IMR-90 (cell line): ENCODE results near the gene OR4E2. TPM values are rescaled to one million over a fixed set of nuclear protein-coding genes. Genes with fewer than 3 reads are reported as not detected.

Experiments used
- ATAC-seq: fragments of 200-7000 bp; cut with Tn5 transposase; 2 replicates; pipeline ENCODE4 v1.9.1; 2020; ENCODE audit warnings: low read depth, mild to moderate bottlenecking, moderate library complexity
- BruUV-seq: library from RNA; stranded (reverse); fragments of 400-500 nt; replicated peaks from 2 replicates; lab custom pipeline; 2021; lab: Mats Ljungman, UMichigan
- CTCF ChIA-PET: fragments of 300-600 bp; formaldehyde crosslinking; extraction: SDS; loops from one replicate; lab custom pipeline; 2021; ENCODE audit warnings: antibody characterized with exemption; lab: Yijun Ruan, JAX
- POLR2A ChIA-PET: fragments of 300-600 bp; sonication (Branson Sonifier 250); formaldehyde crosslinking; loops from one replicate; lab custom pipeline; 2022; ENCODE audit warnings: antibody characterized with exemption; ENCODE audit not compliant: unreplicated experiment; lab: Charles Lee
- DNase-seq: peaks from one replicate; pipeline ENCODE4 v3.0.0; 2013
- H2AFZ ChIP-seq: replicated peaks from 2 replicates; pipeline ENCODE3; 2013; ENCODE audit warnings: low read length, mild to moderate bottlenecking; ENCODE audit not compliant: poor library complexity
- H2AK5ac ChIP-seq: 2 replicates; pipeline ENCODE4 v1.6.1; 2013; ENCODE audit warnings: low read depth, low read length, inconsistent platforms
- H2AK9ac ChIP-seq: replicated peaks from 2 replicates; pipeline ENCODE3; 2013; ENCODE audit warnings: mild to moderate bottlenecking, low read depth, low read length, moderate library complexity; ENCODE audit not compliant: poor library complexity
- H2BK120ac ChIP-seq: 2 replicates; pipeline ENCODE4 v1.6.1; 2013; ENCODE audit warnings: low read depth, low read length, inconsistent platforms
- H2BK15ac ChIP-seq: 3 replicates; pipeline ENCODE4 v1.6.1; 2013; ENCODE audit warnings: low read depth, low read length, inconsistent platforms
- H2BK20ac ChIP-seq: 2 replicates; pipeline ENCODE4 v1.6.1; 2013; ENCODE audit warnings: low read depth, mild to moderate bottlenecking, inconsistent platforms, low read length, moderate library complexity
- H2BK5ac ChIP-seq: 2 replicates; pipeline ENCODE4 v1.6.1; 2013; ENCODE audit warnings: mild to moderate bottlenecking, low read depth, low read length, inconsistent platforms; ENCODE audit not compliant: poor library complexity, severe bottlenecking
- H3K14ac ChIP-seq: replicated peaks from 2 replicates; pipeline ENCODE4 v1.6.1; 2013; ENCODE audit warnings: low read depth, low read length, inconsistent platforms
- H3K18ac ChIP-seq: 2 replicates; pipeline ENCODE4 v1.6.1; 2013; ENCODE audit warnings: low read depth, low read length, control low read depth
- H3K23ac ChIP-seq: 2 replicates; pipeline ENCODE4 v1.6.1; 2013; ENCODE audit warnings: low read depth, low read length, inconsistent platforms
- H3K27ac ChIP-seq: 2 replicates; pipeline ENCODE4 v1.5.1; 2013; ENCODE audit warnings: mild to moderate bottlenecking, control low read depth, low read length; ENCODE audit not compliant: insufficient read depth
- H3K27me3 ChIP-seq: 2 replicates; pipeline ENCODE4 v1.6.1; 2013; ENCODE audit warnings: low read length; ENCODE audit not compliant: control insufficient read depth, insufficient read depth
- H3K36me3 ChIP-seq: 2 replicates; pipeline ENCODE4 v1.6.1; 2013; ENCODE audit warnings: low read length, mixed read lengths; ENCODE audit not compliant: control insufficient read depth, insufficient read depth
- H3K4ac ChIP-seq: 2 replicates; pipeline ENCODE4 v1.6.1; 2013; ENCODE audit warnings: low read depth, low read length, inconsistent platforms
- H3K4me1 ChIP-seq: 2 replicates; pipeline ENCODE4 v1.6.1; 2013; ENCODE audit warnings: low read length, mixed read lengths; ENCODE audit not compliant: control insufficient read depth, insufficient read depth
- H3K4me2 ChIP-seq: 2 replicates; pipeline ENCODE4 v1.6.1; 2013; ENCODE audit warnings: low read depth, mild to moderate bottlenecking, control low read depth, low read length, moderate library complexity
- H3K4me3 ChIP-seq: 2 replicates; pipeline ENCODE4 v1.5.1; 2013; ENCODE audit warnings: low read depth, mild to moderate bottlenecking, control low read depth, low read length, moderate library complexity; ENCODE audit not compliant: insufficient read depth
- H3K56ac ChIP-seq: 2 replicates; pipeline ENCODE4 v1.6.1; 2013; ENCODE audit warnings: low read length, inconsistent platforms; ENCODE audit not compliant: insufficient read depth; ENCODE audit errors: extremely low read depth
- H3K79me1 ChIP-seq, 2 experiments: 2 replicates each; pipeline ENCODE4 v1.6.1; 2013; ENCODE audit warnings: low read length in 2 of 2, inconsistent platforms in 1 of 2, low read depth in 1 of 2
- H3K9ac ChIP-seq: 2 replicates; pipeline ENCODE4 v1.6.1; 2013; ENCODE audit warnings: low read depth, low read length, control low read depth
- H3K9me1 ChIP-seq: 2 replicates; pipeline ENCODE4 v1.6.1; 2013; ENCODE audit warnings: low read length, inconsistent platforms; ENCODE audit not compliant: insufficient read depth
- H3K9me3 ChIP-seq: 2 replicates; pipeline ENCODE4 v1.6.1; 2013; ENCODE audit warnings: low read length; ENCODE audit not compliant: control insufficient read depth, insufficient read depth
- H4K20me1 ChIP-seq: 2 replicates; pipeline ENCODE4 v1.6.1; 2013; ENCODE audit warnings: low read length, inconsistent platforms; ENCODE audit not compliant: insufficient read depth
- H4K5ac ChIP-seq: 2 replicates; pipeline ENCODE4 v1.6.1; 2013; ENCODE audit warnings: mild to moderate bottlenecking, low read depth, low read length, control low read depth
- H4K8ac ChIP-seq, 2 experiments: 2 replicates each; pipeline ENCODE4 v1.6.1; 2013; ENCODE audit warnings: low read depth in 2 of 2, low read length in 2 of 2, control low read depth in 1 of 2, inconsistent platforms in 1 of 2
- H4K91ac ChIP-seq: 2 replicates; pipeline ENCODE4 v1.6.1; 2013; ENCODE audit warnings: low read depth, low read length, inconsistent platforms; ENCODE audit not compliant: insufficient read depth
- BHLHE40 ChIP-seq: fragments of 150-350 bp; IDR thresholded peaks from 2 replicates; pipeline ENCODE4 v1.6.1; 2016; ENCODE audit warnings: mild to moderate bottlenecking, low read depth, low read length
- ELK1 ChIP-seq: fragments of 150-350 bp; IDR thresholded peaks from 2 replicates; pipeline ENCODE4 v1.6.1; 2016; ENCODE audit warnings: low read depth, mild to moderate bottlenecking, low read length, moderate library complexity, borderline replicate concordance
- RCOR1 ChIP-seq: IDR thresholded peaks from 2 replicates; pipeline ENCODE4 v1.6.1; 2012; ENCODE audit warnings: mild to moderate bottlenecking, low read length, improper control_type of control experiment; ENCODE audit not compliant: insufficient replicate concordance
- WGBS, 2 experiments: methylation state at CpG; one replicate each; pipeline versions ENCODE4 v1.1.5 to v1.1.7; 2013; ENCODE audit warnings: missing lambda C conversion rate in 2 of 2; ENCODE audit not compliant: insufficient read length in 1 of 2; ENCODE audit errors: extremely low coverage in 2 of 2; 5-methylcytosine and 5-hydroxymethylcytosine counted together
- dilution Hi-C: fragments of 300-500 bp; cut with HindIII; formaldehyde crosslinking; loops from one replicate; pipeline ENCODE4 v1.14.3; 2018; ENCODE audit warnings: low sequenced_read_pairs; ENCODE audit not compliant: unreplicated experiment
- in situ Hi-C: fragments of 300-500 bp; cut with MboI; formaldehyde crosslinking; loops from 3 replicates; pipeline ENCODE4 v1.14.3; 2019; ENCODE audit warnings: low sequenced_read_pairs, inconsistent platforms, mixed read lengths
- intact Hi-C: fragments of 100-400 bp; cut with micrococcal nuclease; formaldehyde crosslinking; loops from 2 replicates; pipeline ENCODE4 v1.10.0; 2022
- polyA plus RNA-seq, 3 experiments: library from polyadenylated mRNA; depleted of rRNA; stranded (reverse); fragments of >200 nt; gene quantifications; 2 replicates each; pipeline ENCODE4 v1.2.3, GENCODE V29; 2012; ENCODE audit warnings: low replicate concordance in 1 of 3
- total RNA-seq: library from RNA; depleted of rRNA; stranded (reverse); fragments of >200 nt; gene quantifications from 2 replicates; pipeline ENCODE4 v1.2.3, GENCODE V29; 2012

OR4E2 gene
- total and polyA plus RNA-seq, 2 of the 4 experiments (the other 2 are of a cell fraction), result not detected

GRCh38 chr14:21702316-21702715, 48.7 kb downstream of the OR4E2 start:
- WGBS, 2 experiments, result no CpG with 5 or more reads among the region's 2 CpGs
- ChIA-PET CTCF (interaction anchor here (2.0 kb wide), 1 partner anchor 9 kb away, joined by 7 read pairs; no protein-coding TSS in a partner anchor), POLR2A (no interaction called here)
- Histone ChIP-seq H3K9me3 (no peaks in the 10 kb centered on the region), H3K27ac (no peak overlapping the region), H3K4me2 (no peak overlapping the region), H2BK20ac (no peak overlapping the region), H3K4me3 (no peak overlapping the region), H3K27me3 (no peaks in the 10 kb centered on the region), H3K36me3 (no peaks in the 10 kb centered on the region), H4K20me1 (no peaks in the 10 kb centered on the region), H3K9ac (no peak overlapping the region), H2AFZ (no peak overlapping the region), H3K79me1 (no peaks in the 10 kb centered on the region), H2BK15ac (no peak overlapping the region), H3K14ac (no peak overlapping the region), H4K91ac (no peak overlapping the region), H3K9me1 (no peaks in the 10 kb centered on the region), H3K56ac (no peak overlapping the region), H3K4ac (no peak overlapping the region), H3K18ac (no peak overlapping the region), H2AK9ac (no peak overlapping the region), H2BK120ac (no peak overlapping the region), H4K8ac (no peak overlapping the region), H2BK5ac (no peak overlapping the region), H3K23ac (no peak overlapping the region), H3K4me1 (no peaks in the 10 kb centered on the region), H2AK5ac (no peak overlapping the region), H4K5ac (no peak overlapping the region)
- DNase-seq, result no peak
- ATAC-seq, result no peak
- intact Hi-C loops, result no loop called here
- TF ChIP-seq RCOR1 (no peak), ELK1 (no peak), BHLHE40 (no peak)
- in situ Hi-C loops, result no loop called here
- no TSS peak for BruUV-seq
- dilution Hi-C loops, result no loop called here
